ENCODE results near the gene TBC1D14. TPM values are rescaled to one million over a fixed set of nuclear protein-coding genes. Genes with fewer than 3 reads are reported as not detected.

The TBC1D14 gene
- total and polyA plus RNA-seq, 4 donors = 15.1 to 60.1 (median 46.4) TPM

GRCh38 chr4:7055111-7055989 lies 145.7 kb downstream of the TBC1D14 start:
- 76 to 85% methylated on average over 31 of the region's 31 CpGs for WGBS, 2 donors
- ATAC-seq (ENCODE audit: insufficient read depth, low FRiP score) = no peak
- TF ChIP-seq, protein P1, sequence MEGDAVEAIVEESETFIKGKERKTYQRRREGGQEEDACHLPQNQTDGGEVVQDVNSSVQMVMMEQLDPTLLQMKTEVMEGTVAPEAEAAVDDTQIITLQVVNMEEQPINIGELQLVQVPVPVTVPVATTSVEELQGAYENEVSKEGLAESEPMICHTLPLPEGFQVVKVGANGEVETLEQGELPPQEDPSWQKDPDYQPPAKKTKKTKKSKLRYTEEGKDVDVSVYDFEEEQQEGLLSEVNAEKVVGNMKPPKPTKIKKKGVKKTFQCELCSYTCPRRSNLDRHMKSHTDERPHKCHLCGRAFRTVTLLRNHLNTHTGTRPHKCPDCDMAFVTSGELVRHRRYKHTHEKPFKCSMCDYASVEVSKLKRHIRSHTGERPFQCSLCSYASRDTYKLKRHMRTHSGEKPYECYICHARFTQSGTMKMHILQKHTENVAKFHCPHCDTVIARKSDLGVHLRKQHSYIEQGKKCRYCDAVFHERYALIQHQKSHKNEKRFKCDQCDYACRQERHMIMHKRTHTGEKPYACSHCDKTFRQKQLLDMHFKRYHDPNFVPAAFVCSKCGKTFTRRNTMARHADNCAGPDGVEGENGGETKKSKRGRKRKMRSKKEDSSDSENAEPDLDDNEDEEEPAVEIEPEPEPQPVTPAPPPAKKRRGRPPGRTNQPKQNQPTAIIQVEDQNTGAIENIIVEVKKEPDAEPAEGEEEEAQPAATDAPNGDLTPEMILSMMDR (IDR thresholded peaks at IDR 0.05; ENCODE audit: control extremely low read depth, extremely low read depth) = no peak
- H3K27me3 ChIP-seq (ENCODE audit: control insufficient read depth in 3 of 3, insufficient read depth in 3 of 3, low read length in 2 of 3) = no peaks in the 10 kb centered on the region
- H3K9ac ChIP-seq (ENCODE audit: insufficient read depth in 1 of 2, low read length in 2 of 2) = no peak overlapping the region
- no peaks in the 10 kb centered on the region for H3K9me3 ChIP-seq (ENCODE audit: control insufficient read depth in 4 of 4, insufficient read depth in 3 of 4, low read length in 3 of 4)
- H3K4me3 ChIP-seq = no peak overlapping the region
- H3K27ac ChIP-seq (ENCODE audit: low read depth in 1 of 2, low read length in 1 of 2) = peak overlapping the region in 1 of 2 donors; percentile 27
- peaks cover 0 to 20% (median 3%) of the 10 kb centered on the region in 5 donors for H3K4me1 ChIP-seq (ENCODE audit: control insufficient read depth in 5 of 5, insufficient read depth in 5 of 5, low read length in 5 of 5)
- no peak for DNase-seq
- peaks cover 3 to 40% (median 29%) of the 10 kb centered on the region in 4 donors for H3K36me3 ChIP-seq (ENCODE audit: control insufficient read depth in 4 of 4, insufficient read depth in 4 of 4, low read length in 4 of 4)

DNA sequence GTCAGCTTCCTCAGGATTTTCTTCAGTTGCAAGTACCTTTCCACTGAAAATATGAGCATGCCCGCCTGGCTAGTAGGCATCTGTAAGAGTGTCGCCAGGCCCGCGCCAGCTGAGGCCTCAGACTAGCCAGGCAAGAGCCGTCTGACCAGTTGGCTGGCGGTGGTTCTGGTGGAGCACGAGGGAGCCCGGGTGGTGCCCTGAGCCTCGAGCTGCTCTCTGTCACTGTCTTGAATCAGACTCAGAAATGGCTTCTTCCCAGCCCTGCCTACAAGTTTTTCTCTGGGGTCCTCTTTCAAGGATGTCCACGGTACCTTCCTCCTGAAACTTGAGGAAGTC lies 146.3 kb downstream of the TBC1D14 start:
- Histone ChIP-seq H3K27ac (ENCODE audit: low read depth in 1 of 2, low read length in 1 of 2) (no peak overlapping the region), H3K4me1 (ENCODE audit: control insufficient read depth in 5 of 5, insufficient read depth in 5 of 5, low read length in 5 of 5) (peaks cover 0 to 16% (median 3%) of the 10 kb centered on the region in 5 donors), H3K36me3 (ENCODE audit: control insufficient read depth in 4 of 4, insufficient read depth in 4 of 4, low read length in 4 of 4) (peaks cover 9 to 43% (median 34%) of the 10 kb centered on the region in 4 donors), H3K9me3 (ENCODE audit: control insufficient read depth in 4 of 4, insufficient read depth in 3 of 4, low read length in 3 of 4) (no peaks in the 10 kb centered on the region), H3K4me3 (no peak overlapping the region), H3K9ac (ENCODE audit: insufficient read depth in 1 of 2, low read length in 2 of 2) (no peak overlapping the region), H3K27me3 (ENCODE audit: control insufficient read depth in 3 of 3, insufficient read depth in 3 of 3, low read length in 2 of 3) (no peaks in the 10 kb centered on the region)
- 92 to 94% methylated on average over 10 of the region's 10 CpGs for WGBS, 2 donors
- ATAC-seq (ENCODE audit: insufficient read depth, low FRiP score) (no peak), DNase-seq (no peak)
- TF ChIP-seq, protein P1 (IDR thresholded peaks at IDR 0.05; ENCODE audit: control extremely low read depth, extremely low read depth) = no peak

GRCh38 chr4:7058792-7059191 lies 149.2 kb downstream of the TBC1D14 start:
- H3K27me3 ChIP-seq (ENCODE audit: control insufficient read depth in 3 of 3, insufficient read depth in 3 of 3, low read length in 2 of 3) = no peaks in the 10 kb centered on the region
- DNase-seq = no peak
- no peak overlapping the region for H3K27ac ChIP-seq (ENCODE audit: low read depth in 1 of 2, low read length in 1 of 2)
- no peak for ATAC-seq (ENCODE audit: insufficient read depth, low FRiP score)
- TF ChIP-seq, protein P1 (IDR thresholded peaks at IDR 0.05; ENCODE audit: control extremely low read depth, extremely low read depth) = no peak
- peaks cover 0 to 3% (median 0%) of the 10 kb centered on the region in 5 donors for H3K4me1 ChIP-seq (ENCODE audit: control insufficient read depth in 5 of 5, insufficient read depth in 5 of 5, low read length in 5 of 5)
- peaks cover 16 to 55% (median 51%) of the 10 kb centered on the region in 4 donors for H3K36me3 ChIP-seq (ENCODE audit: control insufficient read depth in 4 of 4, insufficient read depth in 4 of 4, low read length in 4 of 4)
- no peak overlapping the region for H3K9ac ChIP-seq (ENCODE audit: insufficient read depth in 1 of 2, low read length in 2 of 2)
- no peaks in the 10 kb centered on the region for H3K9me3 ChIP-seq (ENCODE audit: control insufficient read depth in 4 of 4, insufficient read depth in 3 of 4, low read length in 3 of 4)
- no peak overlapping the region for H3K4me3 ChIP-seq
- 92 to 94% methylated on average over 3 of the region's 3 CpGs for WGBS, 2 donors

Data from lung (tissue), 12 donors.